ENCODE results near the gene FGF19. TPM values are rescaled to one million over a fixed set of nuclear protein-coding genes. Genes with fewer than 3 reads are reported as not detected.

FGF19 gene
- total RNA-seq, 4 donors from 2014 or later, result not detected

DNA sequence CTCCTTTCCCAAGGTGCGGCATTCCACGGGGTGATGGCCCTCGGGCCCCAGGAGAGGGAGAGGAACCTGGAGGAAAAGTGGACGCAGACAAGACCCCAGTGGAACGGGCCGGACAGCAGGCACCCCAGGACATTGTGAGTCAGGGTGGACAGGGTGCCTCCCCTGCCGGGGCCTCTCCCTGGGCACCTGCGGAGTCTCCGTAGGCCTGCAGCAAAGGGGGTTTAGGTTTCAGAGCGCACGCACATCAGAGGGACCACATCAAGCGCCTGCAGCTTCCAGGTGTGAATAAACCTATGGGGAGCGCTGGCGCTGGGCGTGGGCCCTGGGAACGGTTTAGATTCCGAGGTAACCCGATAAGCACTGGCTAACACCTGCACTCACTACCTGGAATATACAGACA, 22.7 kb upstream of the FGF19 start:
- WGBS, 2 donors (ENCODE audit: low coverage in 1 of 2), result 32 to 63% methylated on average over 5 to 18 of the region's 18 CpGs
- Histone ChIP-seq H3K27ac (no peak overlapping the region), H3K36me3 (no peaks in the 10 kb centered on the region), H3K9me3 (no peaks in the 10 kb centered on the region), H3K27me3 (peaks cover 64% of the 10 kb centered on the region), H3K4me3 (no peak overlapping the region), H3K4me1 (no peaks in the 10 kb centered on the region)
- in situ Hi-C loops (cut with MboI; ENCODE audit: low pct_ligation_motif_present in 1 of 4, low pct_unique_long_range_greater_than_20kb in 1 of 4, low sequenced_read_pairs in 3 of 4) (no loop called here), intact Hi-C loops (cut with DNase I; ENCODE audit: low total_unique reads) (no loop called here)
- no peak for DNase-seq
- TF ChIP-seq POLR2A (IDR thresholded peaks at IDR 0.05) (no peak), EP300 (IDR thresholded peaks at IDR 0.05; ENCODE audit: low read depth) (no peak), POLR2AphosphoS5 (IDR thresholded peaks at IDR 0.05) (no peak)
- TF ChIP-seq, protein P1, sequence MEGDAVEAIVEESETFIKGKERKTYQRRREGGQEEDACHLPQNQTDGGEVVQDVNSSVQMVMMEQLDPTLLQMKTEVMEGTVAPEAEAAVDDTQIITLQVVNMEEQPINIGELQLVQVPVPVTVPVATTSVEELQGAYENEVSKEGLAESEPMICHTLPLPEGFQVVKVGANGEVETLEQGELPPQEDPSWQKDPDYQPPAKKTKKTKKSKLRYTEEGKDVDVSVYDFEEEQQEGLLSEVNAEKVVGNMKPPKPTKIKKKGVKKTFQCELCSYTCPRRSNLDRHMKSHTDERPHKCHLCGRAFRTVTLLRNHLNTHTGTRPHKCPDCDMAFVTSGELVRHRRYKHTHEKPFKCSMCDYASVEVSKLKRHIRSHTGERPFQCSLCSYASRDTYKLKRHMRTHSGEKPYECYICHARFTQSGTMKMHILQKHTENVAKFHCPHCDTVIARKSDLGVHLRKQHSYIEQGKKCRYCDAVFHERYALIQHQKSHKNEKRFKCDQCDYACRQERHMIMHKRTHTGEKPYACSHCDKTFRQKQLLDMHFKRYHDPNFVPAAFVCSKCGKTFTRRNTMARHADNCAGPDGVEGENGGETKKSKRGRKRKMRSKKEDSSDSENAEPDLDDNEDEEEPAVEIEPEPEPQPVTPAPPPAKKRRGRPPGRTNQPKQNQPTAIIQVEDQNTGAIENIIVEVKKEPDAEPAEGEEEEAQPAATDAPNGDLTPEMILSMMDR (IDR thresholded peaks at IDR 0.05), result no peak

DNA sequence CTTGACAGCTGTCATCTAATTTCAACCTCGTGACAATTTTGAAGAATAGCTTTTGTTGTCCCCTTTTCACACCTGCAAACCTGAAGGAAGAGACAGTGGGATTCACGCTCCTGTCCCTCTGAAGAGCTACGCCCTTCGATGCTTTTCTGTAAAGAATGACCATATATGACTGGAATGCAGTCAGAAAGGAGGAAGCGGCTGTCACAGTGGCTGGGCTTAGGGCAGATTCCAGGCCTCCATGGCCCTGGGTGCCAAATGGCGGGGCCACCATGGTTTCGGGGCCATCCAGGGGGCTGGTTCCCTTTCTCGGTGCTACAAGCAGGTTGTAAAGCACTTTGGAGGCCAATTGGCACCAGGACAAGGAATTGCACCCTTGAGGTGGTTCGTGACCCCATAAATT, 22.2 kb upstream of the FGF19 start:
- intact Hi-C loops (cut with DNase I; ENCODE audit: low total_unique reads), result no loop called here
- H3K27ac ChIP-seq, result no peak overlapping the region
- TF ChIP-seq POLR2AphosphoS5 (IDR thresholded peaks at IDR 0.05), result no peak
- no peak for TF ChIP-seq EP300 (IDR thresholded peaks at IDR 0.05; ENCODE audit: low read depth)
- TF ChIP-seq, protein P1 (IDR thresholded peaks at IDR 0.05), result no peak
- no peak for TF ChIP-seq POLR2A (IDR thresholded peaks at IDR 0.05)
- no peak overlapping the region for H3K4me3 ChIP-seq
- H3K9me3 ChIP-seq, result no peaks in the 10 kb centered on the region
- in situ Hi-C loops (cut with MboI; ENCODE audit: low pct_ligation_motif_present in 1 of 4, low pct_unique_long_range_greater_than_20kb in 1 of 4, low sequenced_read_pairs in 3 of 4), result no loop called here
- WGBS, 2 donors (ENCODE audit: low coverage in 1 of 2), result 48 to 50% methylated on average over 4 to 9 of the region's 9 CpGs
- no peak for DNase-seq
- no peaks in the 10 kb centered on the region for H3K36me3 ChIP-seq
- H3K4me1 ChIP-seq, result no peaks in the 10 kb centered on the region
- peaks cover 69% of the 10 kb centered on the region for H3K27me3 ChIP-seq

DNA sequence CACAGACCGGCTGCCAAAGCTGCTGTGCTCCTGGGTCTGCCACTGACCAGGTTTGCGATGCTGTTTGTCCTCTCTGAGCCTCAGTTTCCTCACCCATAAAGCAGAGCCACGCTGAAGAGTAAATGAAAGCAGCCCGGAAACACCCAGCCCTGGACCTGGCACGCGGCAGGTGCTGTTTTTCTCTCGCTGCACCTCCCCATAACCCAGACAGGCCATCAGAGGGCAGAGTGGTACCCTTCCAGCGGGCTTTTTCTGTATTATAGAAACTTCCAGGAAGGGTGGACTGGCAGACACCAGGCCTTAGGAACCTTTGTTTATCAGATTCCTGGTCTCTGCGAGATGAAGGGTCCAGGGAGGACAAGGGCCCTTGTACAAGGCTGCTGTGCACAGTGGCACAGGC, 17.9 kb upstream of the FGF19 start:
- H3K27ac ChIP-seq, result no peak overlapping the region
- no peak overlapping the region for H3K4me3 ChIP-seq
- H3K9me3 ChIP-seq, result no peaks in the 10 kb centered on the region
- WGBS, 2 donors (ENCODE audit: low coverage in 1 of 2), result 31% methylated on average over 9 of the region's 9 CpGs; no CpG with 5 or more reads in 1 of the 2 donors
- intact Hi-C loops (cut with DNase I; ENCODE audit: low total_unique reads) (no loop called here), in situ Hi-C loops (cut with MboI; ENCODE audit: low pct_ligation_motif_present in 1 of 4, low pct_unique_long_range_greater_than_20kb in 1 of 4, low sequenced_read_pairs in 3 of 4) (loop anchor here in 2 of 4 donors (25.0 kb wide), 2 partner anchors 166 to 466 kb away; no protein-coding TSS in a partner anchor)
- H3K4me1 ChIP-seq, result no peaks in the 10 kb centered on the region
- H3K36me3 ChIP-seq, result no peaks in the 10 kb centered on the region
- TF ChIP-seq POLR2AphosphoS5 (IDR thresholded peaks at IDR 0.05), result no peak
- TF ChIP-seq, protein P1 (IDR thresholded peaks at IDR 0.05), result peak in 3 of 5 experiments; percentile 9 to 21 (median 12)
- peaks cover 86% of the 10 kb centered on the region for H3K27me3 ChIP-seq
- DNase-seq, result no peak

- WGBS, 2 donors (ENCODE audit: low coverage in 1 of 2), result 49 to 72% methylated on average over 4 to 14 of the region's 14 CpGs
- Histone ChIP-seq H3K27me3 (peaks cover 85% of the 10 kb centered on the region), H3K9me3 (no peaks in the 10 kb centered on the region), H3K4me3 (no peak overlapping the region), H3K4me1 (no peaks in the 10 kb centered on the region), H3K36me3 (no peaks in the 10 kb centered on the region), H3K27ac (no peak overlapping the region)
- in situ Hi-C loops (cut with MboI; ENCODE audit: low pct_ligation_motif_present in 1 of 4, low pct_unique_long_range_greater_than_20kb in 1 of 4, low sequenced_read_pairs in 3 of 4) (loop anchor here in 2 of 4 donors (25.0 kb wide), 2 partner anchors 166 to 466 kb away; no protein-coding TSS in a partner anchor), intact Hi-C loops (cut with DNase I; ENCODE audit: low total_unique reads) (no loop called here)
- TF ChIP-seq POLR2AphosphoS5 (IDR thresholded peaks at IDR 0.05), result no peak
- no peak for TF ChIP-seq EP300 (IDR thresholded peaks at IDR 0.05; ENCODE audit: low read depth)
- TF ChIP-seq, protein P1 (IDR thresholded peaks at IDR 0.05), result no peak
- no peak for TF ChIP-seq POLR2A (IDR thresholded peaks at IDR 0.05)
- no peak for DNase-seq
Measured at GRCh38 chr11:69721106-69721505, 17.3 kb upstream of the FGF19 start.

Measured in transverse colon (tissue), 4 donors.